HG03108 (cell line): ENCODE results near the gene TMEM59L.
A peak's percentile ranks its signal among the peaks of the same experiment; 100 is the strongest.
"Not testable (repeated sequence)": the region's sequence is repeated elsewhere in the genome, so short reads cannot be mapped to it uniquely, and the experiment has no call there.

Experiments
- ATAC-seq: cut with Tn5 transposase; IDR thresholded peaks from one replicate; pipeline ENCODE4 v1.9.1; 2021; ENCODE audit warnings: moderate library complexity; ENCODE audit not compliant: unreplicated experiment

Gene TMEM59L

GRCh38 chr19:18593367-18594095 is 19.1 kb upstream of the TMEM59L start:
- no peak for ATAC-seq

- peak; percentile 48 for ATAC-seq
Measured at GRCh38 chr19:18594096-18594823, 18.4 kb upstream of the TMEM59L start.

GRCh38 chr19:18594824-18595373 is 17.8 kb upstream of the TMEM59L start:
- ATAC-seq, result no peak

GRCh38 chr19:18595475-18595874 is 17.2 kb upstream of the TMEM59L start:
- no peak for ATAC-seq

GRCh38 chr19:18596752-18597157 is 15.9 kb upstream of the TMEM59L start:
- ATAC-seq, result no peak

- ATAC-seq, result no peak
Measured at GRCh38 chr19:18597809-18598660, 14.6 kb upstream of the TMEM59L start.

GRCh38 chr19:18599485-18599884 is 13.2 kb upstream of the TMEM59L start:
- no peak for ATAC-seq

GRCh38 chr19:18600692-18601397 is 11.8 kb upstream of the TMEM59L start:
- ATAC-seq, result not testable (repeated sequence)

GRCh38 chr19:18601875-18602274 is 10.8 kb upstream of the TMEM59L start:
- no peak for ATAC-seq

GRCh38 chr19:18603255-18603957 is 9.3 kb upstream of the TMEM59L start:
- ATAC-seq, result no peak

GRCh38 chr19:18603958-18604819 is 8.5 kb upstream of the TMEM59L start:
- no peak for ATAC-seq

- ATAC-seq, result no peak
Measured at GRCh38 chr19:18604820-18605159, 7.9 kb upstream of the TMEM59L start.

GRCh38 chr19:18605196-18605545 is 7.5 kb upstream of the TMEM59L start:
- no peak for ATAC-seq

GRCh38 chr19:18605546-18606280 is 7.0 kb upstream of the TMEM59L start:
- ATAC-seq, result no peak

- no peak for ATAC-seq
Measured at GRCh38 chr19:18606281-18607225, 6.1 kb upstream of the TMEM59L start, which contains the start of gene CRLF1. Gene CRLF1, minus strand, starts transcription at chr19:18606799. Its CDS starts 143 bp downstream, at chr19:18606656.

- ATAC-seq, result no peak
Measured at GRCh38 chr19:18607226-18608101, 5.2 kb upstream of the TMEM59L start.
